Upper lobe of left lung (tissue), 4 donors: ENCODE measurements around the gene UGT2A2.

Experiments used
- EP300 ChIP-seq, 4 donors: sonication (generic); formaldehyde crosslinking; IDR thresholded peaks; one replicate each; pipeline ENCODE4 v1.5.1; 2017; ENCODE audit warnings: antibody characterized with exemption in 4 of 4, control low read depth in 2 of 4
- POLR2A ChIP-seq, 4 donors: fragments of 450-650 bp; IDR thresholded peaks; one replicate each; pipeline ENCODE4 v1.5.1; 2016 to 2017; ENCODE audit warnings: antibody characterized with exemption in 4 of 4, mild to moderate bottlenecking in 2 of 4
- TF ChIP-seq, protein P1 (sequence below), 6 experiments: fragments of 450-650 bp in 4 of 6; fragments of 200-600 bp in 2 of 6; sonication (generic) in 2 of 6; IDR thresholded peaks; one replicate each; pipeline ENCODE4 v1.5.1; 2016 to 2019; ENCODE audit warnings: antibody characterized with exemption in 6 of 6

GRCh38 chr4:69668680-69669079 lies 29.2 kb upstream of the UGT2A2 start:
- TF ChIP-seq POLR2A (IDR thresholded peaks at IDR 0.05) (no peak), EP300 (IDR thresholded peaks at IDR 0.05) (no peak)
- TF ChIP-seq, protein P1, sequence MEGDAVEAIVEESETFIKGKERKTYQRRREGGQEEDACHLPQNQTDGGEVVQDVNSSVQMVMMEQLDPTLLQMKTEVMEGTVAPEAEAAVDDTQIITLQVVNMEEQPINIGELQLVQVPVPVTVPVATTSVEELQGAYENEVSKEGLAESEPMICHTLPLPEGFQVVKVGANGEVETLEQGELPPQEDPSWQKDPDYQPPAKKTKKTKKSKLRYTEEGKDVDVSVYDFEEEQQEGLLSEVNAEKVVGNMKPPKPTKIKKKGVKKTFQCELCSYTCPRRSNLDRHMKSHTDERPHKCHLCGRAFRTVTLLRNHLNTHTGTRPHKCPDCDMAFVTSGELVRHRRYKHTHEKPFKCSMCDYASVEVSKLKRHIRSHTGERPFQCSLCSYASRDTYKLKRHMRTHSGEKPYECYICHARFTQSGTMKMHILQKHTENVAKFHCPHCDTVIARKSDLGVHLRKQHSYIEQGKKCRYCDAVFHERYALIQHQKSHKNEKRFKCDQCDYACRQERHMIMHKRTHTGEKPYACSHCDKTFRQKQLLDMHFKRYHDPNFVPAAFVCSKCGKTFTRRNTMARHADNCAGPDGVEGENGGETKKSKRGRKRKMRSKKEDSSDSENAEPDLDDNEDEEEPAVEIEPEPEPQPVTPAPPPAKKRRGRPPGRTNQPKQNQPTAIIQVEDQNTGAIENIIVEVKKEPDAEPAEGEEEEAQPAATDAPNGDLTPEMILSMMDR (IDR thresholded peaks at IDR 0.05), result no peak
